HG02981 (cell line): ENCODE data around the gene ST7.
A peak's percentile ranks its signal among the peaks of the same experiment; 100 is the strongest.
"Not testable (repeated sequence)": the region's sequence is repeated elsewhere in the genome, so short reads cannot be mapped to it uniquely, and the experiment has no call there.

Experiments used
- ATAC-seq: cut with Tn5 transposase; IDR thresholded peaks from one replicate; pipeline ENCODE4 v1.9.1; 2021; ENCODE audit warnings: mild to moderate bottlenecking, moderate library complexity; ENCODE audit not compliant: unreplicated experiment

Gene ST7

DNA sequence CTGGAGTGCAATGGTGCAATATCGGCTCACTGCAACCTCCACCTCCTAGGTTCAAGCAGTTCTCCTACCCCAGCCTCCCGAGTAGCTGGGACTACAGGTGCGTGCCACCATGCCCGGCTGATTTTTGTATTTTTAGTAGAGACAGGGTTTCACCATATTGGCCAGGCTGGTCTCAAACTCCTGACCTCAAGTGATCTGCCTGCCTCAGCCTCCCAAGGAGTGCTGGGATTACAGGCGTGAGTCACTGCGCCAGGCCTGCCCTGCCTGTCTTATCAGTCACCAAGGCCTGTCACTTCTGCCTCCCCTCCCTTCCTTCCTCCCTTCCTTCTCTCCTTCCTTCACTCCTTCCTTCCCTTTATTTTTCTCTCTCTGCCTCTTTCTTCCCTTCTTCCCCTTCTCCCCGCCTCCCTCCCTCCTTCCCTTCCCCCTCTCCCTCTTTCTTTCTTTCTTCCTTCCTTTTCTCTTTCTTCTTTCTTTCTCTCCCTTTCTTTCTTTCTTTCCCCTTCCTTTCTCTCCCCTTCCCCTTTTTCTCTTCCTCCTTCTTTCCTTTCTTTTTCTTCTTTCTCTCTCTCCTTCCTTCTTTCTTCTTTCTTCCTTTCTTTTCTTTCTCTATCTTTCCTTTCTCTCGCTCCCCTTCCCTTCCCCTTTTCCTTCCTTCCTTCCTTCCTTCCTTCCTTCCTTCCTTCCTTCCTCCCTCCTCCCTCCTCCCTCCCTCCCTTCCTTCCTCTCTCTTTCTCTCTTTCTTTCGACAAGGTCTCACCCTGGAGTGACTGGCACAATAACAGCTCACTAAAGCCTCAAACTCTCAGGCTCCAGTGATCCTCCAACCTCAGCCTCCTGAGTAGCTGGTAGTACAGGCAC, 3.1 kb upstream of the ST7 start:
- no peak for ATAC-seq

DNA sequence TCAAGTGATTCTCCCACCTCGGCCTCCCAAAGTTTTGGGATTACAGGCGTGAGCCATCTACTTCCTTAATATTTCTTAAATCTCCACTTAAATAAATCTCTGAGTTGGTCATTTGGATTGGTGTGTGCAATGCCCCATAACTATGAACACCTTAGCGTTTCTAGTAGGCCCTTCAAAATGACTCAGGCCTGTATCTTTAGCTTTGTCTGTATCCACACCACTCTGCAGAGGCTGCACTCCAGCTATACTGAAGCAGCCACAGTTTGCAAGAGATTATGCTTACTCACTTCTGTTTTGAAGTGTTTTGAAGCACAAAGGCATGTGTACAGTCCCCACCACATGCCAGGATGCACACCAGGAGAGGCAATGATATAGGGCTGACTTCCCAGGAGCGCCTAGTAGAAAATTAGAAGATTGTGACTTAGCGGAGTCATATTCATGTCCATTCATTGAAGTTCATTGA, 2.4 kb upstream of the ST7 start:
- ATAC-seq, result no peak

DNA sequence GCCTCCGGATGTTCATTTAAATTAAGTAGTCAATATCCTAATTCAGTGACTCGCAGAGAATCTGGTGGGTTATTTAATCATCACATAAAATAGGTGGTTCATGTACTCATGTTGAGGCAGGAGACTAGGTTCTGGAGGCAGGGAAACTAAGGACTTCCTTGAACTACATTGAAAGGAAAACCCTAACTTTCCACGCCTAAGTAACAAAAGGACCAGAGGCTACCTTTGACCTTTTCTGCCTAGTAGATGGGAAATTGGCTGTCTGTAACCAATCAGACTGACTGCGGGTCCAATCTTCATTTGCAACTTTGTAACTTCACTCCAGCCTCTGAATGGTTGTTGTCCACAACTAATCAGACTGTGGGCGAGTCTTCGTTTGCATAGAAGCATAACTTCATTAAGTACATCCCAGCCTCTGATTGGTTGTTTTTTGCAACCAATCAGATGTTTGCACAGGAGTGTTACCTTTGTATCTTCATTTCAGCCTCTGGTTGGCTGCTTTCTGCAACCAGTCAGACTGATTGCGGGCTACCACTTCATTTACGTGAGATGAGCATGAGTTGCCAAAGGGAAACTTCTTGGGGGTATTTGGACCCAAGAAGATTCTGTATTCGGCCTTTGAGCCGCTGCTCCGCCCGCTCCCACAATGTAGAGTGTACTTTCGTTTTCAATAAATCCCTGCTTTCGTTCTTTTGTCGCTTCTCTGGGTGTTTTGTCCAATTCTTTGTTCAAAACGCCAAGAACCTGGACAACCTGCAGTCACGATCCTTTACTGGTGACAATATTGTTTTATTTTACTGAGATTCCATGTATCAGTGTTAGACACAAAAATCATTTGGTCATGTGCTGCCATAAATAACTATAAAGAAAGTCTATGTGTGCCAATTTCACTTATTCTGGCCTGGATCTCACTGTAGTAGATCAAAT, 1.7 kb upstream of the ST7 start:
- no peak for ATAC-seq

DNA sequence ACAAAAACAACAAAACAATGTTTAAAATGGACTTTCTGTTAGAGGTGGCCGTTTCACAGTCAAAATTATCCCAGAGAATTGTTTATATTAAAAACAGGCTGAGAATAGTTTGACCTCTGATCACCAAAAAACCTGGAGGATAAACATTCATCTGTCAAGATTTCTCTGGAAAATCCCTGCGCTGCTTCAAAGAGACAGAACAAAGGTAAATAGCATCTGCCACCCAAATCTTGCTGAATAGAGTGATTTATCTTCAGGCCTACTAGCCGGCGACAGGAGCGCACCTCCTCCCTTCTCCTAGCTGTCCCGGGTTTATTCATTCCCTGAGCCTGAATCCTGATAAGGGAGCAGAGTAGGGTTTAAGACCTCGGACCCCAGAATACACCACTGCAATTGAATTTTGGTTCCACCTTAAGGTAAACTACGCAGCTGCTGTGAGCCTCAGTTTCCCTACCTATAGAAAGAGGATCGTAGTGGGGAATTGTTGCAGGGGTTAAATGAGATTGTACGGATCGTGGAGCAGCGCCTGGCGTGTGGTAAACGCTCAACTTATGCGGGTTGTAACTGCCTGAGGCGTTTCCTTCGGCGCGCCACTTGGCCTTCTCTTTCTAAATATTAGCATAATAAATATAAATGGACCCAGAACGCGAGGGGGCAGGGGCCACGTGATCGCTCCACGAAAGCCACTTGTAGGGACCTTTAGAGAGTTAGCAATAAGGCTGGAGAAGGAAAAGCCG, 498 bp upstream of the ST7 start:
- ATAC-seq, result peak; percentile 13

DNA sequence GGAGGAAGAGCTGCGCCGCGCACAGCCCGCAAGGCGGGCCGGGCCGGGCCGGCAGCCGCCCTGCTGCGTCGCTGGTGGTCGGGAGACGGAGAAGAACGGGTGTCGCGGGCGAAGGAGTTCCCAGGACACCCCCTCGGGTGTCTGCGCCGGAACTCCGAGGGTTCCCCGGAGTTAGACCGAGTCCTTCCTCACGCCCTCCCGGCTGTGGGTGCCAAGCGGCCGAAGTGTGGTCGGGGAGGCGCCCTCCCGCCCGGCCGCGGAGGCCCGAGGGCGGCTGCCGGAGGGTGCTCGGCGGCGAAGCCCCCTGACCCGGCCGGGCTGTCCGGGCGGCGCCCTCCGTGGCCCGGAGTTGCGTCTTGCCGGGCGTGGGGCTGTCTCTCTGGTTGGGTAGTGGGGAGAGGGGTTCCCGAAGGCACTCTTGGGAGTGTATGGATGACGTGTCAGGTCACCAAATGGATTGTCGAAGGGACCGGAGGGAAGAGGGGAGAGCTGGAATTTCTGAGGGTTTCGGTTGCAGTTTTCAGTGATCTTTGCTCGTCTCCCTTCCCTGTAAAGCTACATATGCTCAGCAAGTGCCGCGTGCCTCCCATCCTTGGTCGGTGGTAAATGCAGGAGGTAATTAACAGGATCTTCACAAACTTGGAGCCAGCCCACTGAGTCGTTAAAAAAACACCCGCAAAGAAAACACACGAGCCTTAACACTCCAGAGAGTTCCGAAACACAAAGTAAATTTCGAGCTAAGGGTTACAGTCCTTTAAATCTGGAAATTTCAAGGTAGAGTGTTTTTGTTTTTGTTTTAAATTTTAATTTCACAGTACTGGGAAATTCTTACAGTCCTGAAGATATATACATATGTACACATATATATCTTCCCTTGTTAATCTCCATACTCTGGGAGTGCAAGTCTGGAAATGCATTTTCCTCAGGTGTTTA, 871 bp downstream of the ST7 start:
- peak; percentile 19 for ATAC-seq

DNA sequence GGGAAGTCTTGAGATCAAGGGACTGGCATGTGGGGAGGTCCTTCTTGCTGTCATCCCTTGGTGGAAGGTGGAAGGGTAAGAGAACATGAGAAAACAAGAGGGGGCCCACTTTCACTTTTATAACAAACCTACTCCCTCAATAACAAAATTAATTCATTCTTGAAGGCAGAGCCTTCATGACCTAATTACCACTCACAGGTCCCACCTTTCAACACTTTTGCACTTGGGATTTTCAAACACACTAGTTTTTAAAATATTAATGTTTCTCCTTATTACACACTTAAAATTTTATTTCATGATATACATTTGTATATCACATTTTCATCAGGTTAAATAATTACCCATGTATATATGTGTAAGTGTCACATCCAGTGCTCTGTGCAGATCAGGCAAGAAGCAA, 2.0 kb downstream of the ST7 start:
- no peak for ATAC-seq

DNA sequence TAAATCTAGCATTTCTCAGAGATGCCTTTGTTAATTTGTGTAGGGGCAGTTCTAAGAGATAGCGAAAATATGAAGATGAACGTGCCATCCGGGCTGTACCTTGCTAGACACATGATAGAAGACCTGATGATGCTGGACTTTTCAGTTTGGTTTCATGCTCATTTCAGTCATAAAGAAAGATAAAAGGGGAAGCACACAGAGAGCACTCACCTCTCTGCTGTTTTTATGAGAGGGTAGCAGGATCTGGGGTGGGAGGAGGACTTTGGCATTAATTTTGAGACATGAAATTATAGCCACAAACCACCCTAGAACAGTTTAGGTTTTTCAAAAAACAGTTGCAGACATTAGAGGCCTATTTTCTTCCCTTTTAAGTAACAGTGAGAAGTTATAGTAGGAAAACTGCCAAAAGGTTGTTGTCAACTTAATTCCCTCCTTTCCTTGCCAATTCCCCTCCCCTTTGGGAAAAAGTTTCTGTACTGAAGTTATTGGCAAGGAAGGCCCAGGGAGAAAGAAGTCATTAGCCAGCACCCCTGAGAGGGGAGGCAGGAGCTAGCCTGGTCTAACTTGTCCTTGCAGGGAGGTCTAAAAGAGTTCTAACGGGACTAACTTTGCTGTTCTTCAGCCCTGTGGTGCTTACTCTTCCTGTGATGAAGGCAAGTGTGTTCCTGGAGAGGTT, 2.6 kb downstream of the ST7 start:
- peak; percentile 75 for ATAC-seq

DNA sequence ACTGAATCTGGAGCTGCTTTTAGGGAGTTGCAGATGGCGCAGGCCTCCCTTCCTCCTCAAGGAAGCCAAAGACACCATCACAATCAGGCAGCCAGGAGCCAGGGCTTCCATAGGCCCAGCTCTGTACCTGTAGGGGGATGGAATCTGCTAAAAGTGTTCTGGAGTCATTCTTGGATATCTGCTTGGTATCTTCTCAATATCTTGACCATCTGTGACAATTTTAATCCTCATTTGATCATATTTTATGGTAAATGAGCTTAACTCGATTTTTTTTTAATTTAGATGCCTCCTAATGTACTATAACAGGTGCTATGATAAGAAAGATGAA, 3.1 kb downstream of the ST7 start:
- no peak for ATAC-seq

DNA sequence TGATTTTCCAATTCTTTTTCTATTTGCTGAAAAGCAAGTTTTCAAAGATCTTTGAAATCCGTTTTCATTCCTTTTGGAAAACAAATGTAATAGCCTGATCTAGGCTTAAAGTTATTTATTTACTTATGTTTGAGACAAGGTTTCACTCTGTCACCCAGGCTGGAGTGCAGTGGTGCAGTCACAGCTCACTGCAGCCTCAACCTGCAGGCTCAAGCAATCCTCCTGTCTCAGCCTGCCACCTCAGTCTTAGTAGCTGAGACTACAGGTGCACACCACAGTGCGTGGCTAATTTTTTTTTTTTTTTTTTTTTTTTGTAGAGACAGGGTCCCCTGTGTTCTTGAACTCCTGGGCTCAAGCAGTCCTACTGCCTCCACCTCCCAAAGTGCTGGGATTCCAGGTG, 4.6 kb downstream of the ST7 start:
- ATAC-seq, result peak; percentile 36

DNA sequence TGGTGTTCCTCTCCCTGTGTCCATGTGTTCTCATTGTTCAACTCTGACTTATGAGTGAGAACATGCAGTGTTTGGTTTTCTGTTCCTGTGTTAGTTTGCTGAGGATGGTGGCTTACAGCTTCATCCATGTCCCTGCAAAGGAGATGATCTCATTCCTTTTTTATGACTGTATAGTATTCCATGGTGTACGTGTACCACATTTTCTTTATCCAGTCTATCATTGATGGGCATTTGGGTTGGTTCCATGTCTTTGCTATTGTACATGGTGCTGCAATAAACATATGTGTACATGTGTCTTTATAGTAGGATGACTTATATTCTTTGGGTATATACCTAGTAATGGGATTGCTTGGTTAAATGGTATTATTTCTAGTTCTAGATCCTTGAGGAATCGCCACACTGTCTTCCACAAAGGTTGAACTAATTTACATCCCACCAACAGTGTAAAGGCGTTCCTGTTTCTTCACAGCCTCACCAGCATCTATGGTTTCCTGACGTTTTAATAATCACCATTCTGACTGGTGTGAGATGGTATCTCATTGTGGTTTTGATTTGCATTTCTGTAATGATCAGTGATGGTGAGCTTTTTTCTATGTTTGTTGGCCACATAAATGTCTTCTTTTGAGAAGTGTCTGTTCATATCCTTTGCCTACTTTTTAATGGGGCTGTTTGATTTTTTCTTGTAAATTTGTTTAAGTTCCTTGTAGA, 8.8 kb downstream of the ST7 start:
- not testable (repeated sequence) for ATAC-seq

DNA sequence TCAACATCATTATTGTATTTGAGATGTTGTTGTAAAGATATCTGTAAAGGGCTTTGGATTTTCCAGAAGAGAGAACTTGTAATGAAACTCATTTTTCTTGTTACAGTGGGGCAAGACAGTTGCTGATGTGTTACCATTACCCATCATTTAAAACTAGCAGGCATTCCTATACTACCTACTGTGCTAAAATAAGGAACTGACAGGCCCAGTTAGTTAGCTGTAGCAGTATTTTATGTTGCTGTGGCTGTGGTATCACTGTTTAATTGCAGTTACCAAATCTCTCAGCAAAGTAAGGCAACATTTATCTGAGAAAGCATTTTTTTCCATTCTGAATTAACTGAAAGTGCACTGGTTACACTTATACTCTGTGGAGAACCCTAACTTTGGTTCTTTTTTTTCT, 9.9 kb downstream of the ST7 start:
- no peak for ATAC-seq

DNA sequence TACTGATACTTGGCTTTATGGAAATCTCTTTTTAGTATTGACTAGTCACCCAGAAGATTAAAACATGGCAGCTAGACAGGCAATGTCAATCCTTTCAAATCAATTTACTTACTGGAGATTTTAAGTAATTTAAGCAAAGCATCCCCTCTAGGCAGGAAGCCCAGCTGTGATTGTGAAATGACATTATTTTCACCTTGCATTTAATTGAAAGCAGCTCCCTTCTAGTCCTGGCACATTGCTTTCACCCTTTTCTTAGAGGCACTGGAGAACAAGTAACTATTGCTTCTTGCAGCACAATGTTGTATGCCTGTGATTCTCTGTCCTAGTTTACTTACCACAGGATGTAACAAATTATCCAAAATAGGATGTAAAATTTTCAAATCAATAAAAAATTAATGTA, 13.3 kb downstream of the ST7 start:
- no peak for ATAC-seq

DNA sequence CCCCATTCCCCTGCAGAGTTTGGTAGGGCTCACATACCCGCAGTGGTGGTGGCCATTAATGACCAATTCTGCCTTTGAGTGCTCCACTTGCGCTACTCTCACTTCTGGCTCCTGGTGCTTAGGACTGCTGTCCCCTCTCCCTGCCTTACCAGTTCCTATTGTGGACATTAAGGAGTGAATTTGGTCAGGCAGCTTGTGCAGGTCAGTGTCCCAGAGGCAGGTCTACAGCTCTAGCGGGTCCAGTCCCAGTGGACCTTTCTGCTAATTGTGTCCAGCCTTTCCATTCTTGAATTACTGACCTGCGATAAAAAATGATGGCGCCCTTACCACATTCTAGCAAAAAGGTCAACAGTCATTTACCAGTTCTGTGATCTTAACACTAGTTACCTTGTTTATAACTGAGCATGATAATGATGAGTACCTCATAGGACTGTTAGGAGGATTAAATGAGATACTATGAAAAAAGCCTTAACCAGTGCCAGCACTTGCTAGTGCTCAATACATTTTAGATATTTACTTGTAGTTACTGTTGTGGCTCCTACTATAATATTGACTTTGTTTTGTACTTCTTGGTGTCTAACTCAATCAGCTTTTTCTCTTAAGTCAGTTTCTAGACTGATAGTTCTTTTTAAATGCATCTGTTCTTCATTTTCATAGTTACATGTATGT, 14.1 kb downstream of the ST7 start:
- no peak for ATAC-seq

DNA sequence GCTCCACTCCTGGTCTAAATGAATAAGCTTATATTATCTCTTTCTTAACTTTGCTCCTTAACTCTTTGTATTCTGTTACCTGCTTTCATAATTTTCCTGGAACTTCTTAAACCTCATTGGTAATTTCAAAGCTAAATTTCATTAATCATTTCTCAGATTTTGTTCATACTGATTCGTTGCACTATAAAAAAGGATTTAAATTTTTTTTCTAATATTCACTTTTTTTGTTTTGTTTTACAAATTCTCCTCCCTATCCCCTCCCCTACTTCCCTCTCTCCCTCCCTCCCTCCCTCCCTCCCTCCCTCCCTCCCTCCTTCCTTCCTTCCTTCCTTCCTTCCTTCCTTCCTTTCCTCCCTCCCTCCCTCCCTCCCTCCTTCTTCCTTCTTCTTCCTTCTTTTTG, 14.7 kb downstream of the ST7 start:
- no peak for ATAC-seq

DNA sequence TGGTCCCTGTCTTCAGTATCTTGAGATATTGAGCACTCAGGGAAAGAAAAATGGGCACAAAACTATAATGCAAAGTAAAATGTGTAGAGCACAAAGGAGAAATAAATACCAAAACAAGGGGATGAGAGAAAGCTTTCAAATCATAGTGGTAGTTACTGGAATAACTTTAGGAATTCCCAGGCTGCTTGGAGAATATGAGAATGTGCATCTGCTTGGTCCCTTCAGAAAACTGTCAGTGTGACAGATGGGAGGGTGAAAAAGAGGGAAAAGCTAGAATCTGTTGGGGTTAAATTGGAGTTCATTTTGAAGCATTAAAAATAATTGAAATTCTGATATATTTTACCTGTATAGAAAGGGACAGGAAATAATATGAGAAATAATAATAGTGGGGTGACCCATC, 15.3 kb downstream of the ST7 start:
- no peak for ATAC-seq

DNA sequence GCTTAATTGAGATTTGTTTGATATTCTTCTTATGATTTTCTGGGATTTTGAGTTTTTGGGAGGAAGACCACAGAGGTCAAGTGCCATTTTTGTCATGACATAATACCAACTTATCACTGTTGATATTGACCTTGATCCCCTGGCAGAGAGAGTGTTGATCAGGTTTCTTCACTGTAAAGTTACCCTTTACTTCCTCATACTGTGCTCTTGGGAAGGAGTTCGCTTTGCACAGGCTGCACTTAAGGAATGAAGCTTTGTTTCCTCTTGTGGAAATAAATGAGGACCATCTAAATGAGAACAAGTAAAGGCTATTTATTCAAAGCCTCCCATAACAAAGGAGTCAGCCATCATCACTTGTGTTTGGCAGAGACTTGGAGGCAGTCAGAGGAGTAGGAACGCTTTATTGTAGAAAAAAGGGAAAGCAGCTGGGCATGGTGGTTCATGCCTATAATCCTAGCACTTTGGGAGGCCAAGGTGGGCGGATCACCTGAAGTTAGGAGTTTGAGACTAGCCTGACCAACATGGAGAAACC, 16.1 kb downstream of the ST7 start:
- no peak for ATAC-seq

DNA sequence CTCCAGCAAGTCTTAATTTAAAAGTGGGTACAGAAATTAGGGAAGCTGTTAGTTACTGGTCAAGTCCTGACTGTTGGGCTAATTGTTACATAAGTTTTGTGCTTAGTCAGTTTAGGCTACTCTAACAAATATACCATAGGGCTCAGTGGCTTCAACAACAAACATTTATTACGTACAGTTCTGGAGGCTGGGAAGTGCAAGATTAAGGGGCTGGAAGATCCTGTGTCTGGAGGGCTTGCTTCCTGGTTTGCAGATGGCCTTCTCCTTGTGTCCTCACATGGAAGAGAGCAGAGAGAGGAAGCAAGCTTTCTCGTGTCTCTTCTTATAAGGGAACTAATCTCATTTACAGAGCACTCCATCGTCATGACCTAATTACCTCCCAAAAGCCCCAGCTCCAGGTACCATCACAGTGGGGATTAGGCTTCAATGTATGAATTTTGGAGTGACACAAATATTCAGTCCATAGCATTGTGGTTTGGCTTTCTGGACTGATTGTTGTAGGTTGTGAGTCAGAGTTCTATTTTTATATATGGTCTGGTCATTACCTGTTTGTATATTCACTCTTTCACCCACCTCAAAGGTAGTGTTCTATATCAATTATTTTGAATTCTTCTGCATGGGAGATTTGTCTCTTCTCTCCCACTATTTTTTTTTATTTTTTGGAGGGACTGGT, 17.1 kb downstream of the ST7 start:
- peak; percentile 68 for ATAC-seq

DNA sequence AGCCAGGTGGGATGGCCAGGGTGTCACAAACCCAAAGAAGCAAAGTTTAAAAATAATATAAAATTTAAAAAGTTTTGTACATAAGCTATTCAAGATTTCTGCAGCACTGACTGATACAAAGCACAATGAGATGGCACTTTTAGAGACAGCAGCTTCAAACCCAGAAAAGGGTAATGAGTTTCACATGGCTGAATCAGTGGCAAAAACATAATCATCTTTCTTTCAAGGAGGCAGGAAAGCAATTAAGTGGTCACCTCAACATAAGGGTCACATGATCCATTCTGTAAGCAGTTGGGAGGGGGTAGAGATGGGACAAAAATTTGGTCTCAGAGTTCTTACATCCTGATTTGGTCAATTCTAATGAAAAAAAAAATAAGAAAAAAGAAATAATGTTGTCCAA, 17.9 kb downstream of the ST7 start:
- ATAC-seq, result not testable (repeated sequence)
